ENCODE measurements around the gene SIK3.
"Not testable (repeated sequence)": the region's sequence is repeated elsewhere in the genome, so short reads cannot be mapped to it uniquely, and the experiment has no call there.

Gene SIK3

DNA sequence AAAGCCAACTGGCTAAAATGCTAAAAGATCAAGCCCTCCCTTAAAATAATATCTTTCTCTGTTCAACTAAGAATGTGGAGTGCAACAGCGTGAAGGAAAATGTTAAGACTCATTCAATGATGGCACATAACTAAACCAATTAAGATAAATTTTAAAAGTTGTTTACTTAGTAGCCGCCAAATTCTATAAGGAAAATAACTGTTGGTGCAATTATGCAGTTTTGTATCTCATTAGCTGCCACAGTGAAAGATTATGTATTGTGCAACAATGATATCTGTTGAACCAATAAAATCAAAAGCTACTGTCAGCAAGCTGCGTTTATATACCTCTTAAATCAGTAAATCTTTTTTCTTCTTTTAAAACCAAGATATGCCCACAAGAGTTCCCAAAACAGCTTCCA, 55.5 kb downstream of the SIK3 start:
- DNase-seq, result no peak

- no peak for DNase-seq
Observed at GRCh38 chr11:117039900-117040299, 58.3 kb downstream of the SIK3 start.

GRCh38 chr11:117039270-117039669, 59.0 kb downstream of the SIK3 start:
- no peak for DNase-seq

DNA sequence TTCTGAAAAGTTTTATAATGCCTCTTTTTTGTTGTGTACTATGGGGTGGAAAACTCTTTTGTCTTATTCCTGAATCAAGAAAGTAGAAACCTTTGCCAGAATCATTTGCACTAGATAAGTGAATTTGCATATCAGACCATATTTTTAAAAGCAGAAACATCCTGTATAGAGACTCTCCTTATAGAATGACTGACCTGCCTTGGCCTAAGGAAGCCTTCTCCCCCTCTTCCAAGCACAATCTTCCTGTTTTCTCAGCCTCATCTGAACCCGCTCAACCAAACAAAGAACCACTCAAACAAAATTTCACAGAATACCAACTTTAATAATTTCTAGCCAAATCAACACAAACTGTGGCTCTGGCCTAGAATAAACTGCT, 60.3 kb downstream of the SIK3 start:
- DNase-seq, result no peak

GRCh38 chr11:117037279-117037974, 60.8 kb downstream of the SIK3 start:
- DNase-seq, result no peak

DNA sequence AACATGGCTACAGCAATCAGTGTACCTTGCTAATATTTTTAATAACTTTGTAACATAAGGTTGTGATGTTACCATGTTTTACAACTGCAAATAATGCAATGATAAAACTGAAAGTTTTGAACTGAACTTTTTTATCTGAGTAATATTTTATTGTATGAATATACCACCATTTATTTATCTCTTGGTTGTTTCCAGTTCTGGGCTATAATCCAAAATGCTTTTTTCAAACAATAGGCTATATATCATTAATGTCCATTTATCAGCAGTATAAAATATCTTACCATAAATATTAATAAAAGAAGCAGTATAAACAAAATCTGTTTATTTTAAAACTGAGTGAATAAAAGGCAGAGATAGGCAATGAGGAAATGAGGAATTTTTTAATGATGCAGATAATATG, 63.3 kb downstream of the SIK3 start:
- DNase-seq, result no peak

GRCh38 chr11:117026593-117027330, 71.5 kb downstream of the SIK3 start:
- no peak for DNase-seq

- not testable (repeated sequence) for DNase-seq
Observed at GRCh38 chr11:117023707-117024106, 74.5 kb downstream of the SIK3 start.

- DNase-seq, result no peak
Observed at GRCh38 chr11:117023178-117023577, 75.0 kb downstream of the SIK3 start.

DNA sequence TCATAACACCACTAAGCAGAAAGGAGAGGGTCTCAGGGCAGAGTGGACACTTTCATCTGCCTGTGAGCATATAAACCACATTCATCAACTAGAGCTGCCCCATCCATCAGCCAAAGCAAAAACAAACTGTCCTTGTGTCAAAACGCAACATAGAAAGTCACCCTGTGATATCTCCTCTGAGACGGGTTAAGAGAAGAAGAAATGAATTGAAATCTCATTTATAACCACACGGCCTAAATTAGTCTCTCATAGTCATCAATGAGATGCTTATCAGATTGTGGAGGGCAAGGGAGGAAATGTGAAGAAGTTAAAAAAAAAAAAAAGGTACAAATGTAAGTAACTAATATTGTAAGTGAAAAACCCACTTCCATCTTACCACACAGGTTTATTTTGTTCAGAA, 75.7 kb downstream of the SIK3 start:
- no peak for DNase-seq

DNA sequence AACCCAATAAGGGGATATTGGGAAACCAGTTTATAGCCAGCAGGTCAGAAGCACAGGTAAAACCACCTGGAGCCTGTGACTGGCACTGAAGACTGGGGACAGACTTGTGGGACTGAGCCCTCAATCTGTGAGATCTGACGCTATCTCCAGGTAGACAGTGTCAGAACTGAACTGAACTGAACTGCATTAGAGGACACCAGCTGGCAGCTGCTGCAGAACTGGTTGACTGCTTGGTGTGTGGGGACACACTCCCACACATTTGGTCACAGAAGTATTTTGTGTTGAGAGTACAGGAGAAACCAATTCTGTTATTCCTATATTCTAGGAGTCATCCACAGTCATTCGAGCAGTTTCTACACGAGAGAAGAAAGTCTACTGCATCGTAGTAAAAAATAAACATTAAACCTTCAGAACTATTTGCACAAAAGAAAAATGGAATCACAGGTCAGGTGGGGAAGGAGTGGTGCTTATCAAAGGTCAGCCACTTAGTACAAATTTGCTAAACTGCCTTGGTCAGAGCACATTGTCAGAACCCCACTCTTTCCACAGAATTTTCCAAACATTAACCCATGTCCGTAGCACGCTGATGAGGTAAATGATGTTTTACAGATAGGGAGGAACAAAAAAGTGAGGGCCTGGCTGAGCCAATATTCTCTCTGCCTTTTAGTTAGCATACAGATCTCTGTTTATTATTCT, 77.2 kb downstream of the SIK3 start:
- DNase-seq, result no peak

- no peak for DNase-seq
Observed at GRCh38 chr11:117020287-117020686, 77.9 kb downstream of the SIK3 start.

- no peak for DNase-seq
Observed at GRCh38 chr11:117019871-117020270, 78.4 kb downstream of the SIK3 start.

DNA sequence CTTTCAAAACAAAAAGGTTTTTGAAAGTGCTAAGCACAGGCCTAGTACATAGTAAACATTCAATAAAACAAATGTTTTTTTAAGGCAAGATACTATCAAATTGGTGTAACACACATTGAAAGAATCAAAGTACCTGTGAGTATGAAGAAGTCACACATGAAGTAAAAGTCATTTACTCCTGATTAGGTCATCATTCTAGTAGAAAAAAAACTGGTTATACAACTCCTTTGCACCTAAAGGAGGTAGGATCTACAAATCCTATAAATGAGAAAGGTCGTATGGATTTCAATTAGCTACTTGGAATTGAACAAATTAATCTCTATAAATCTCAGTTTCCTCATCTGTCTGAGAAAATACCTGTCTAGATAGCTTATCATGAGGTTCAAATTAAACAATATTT, 80.8 kb downstream of the SIK3 start:
- no peak for DNase-seq

DNA sequence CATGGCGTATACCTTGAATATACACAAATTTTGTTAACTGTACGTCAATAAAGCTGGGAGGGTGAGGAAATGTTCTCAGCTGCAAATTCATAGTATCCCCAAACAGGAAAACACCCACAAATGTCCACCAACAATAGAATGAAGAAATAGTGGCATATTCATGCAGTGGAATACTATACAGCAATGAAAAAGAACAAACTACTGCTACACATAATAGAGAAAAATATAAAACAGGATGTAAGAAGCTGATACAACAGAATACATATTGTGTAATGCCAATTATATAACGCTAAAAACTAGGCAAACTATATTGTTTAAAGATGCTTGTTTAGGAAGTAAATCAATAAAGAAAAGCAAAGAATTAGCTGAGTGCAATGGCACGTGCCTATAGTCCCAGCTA, 81.5 kb downstream of the SIK3 start:
- no peak for DNase-seq

DNA sequence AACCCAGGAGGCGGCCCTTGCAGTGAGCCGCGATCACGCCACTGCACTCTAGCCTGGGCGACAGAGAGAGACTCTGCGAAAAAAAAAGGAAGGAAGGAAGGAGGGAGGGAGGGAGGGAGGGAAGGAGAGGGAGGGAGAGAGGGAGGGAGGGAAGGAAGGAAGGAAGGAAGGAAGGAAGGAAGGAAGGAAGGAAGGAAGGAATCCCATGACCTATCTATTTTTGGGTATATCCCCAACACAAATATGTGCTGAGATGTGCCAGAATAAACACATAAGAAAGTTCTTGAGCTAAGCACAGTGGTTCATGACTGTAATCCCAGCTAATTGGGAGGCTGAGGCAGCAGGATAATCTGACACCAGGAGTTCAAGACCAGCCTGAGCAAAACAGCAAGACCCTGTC, 82.0 kb downstream of the SIK3 start:
- DNase-seq, result no peak

GRCh38 chr11:117011541-117011898, 86.7 kb downstream of the SIK3 start:
- no peak for DNase-seq

- no peak for DNase-seq
Observed at GRCh38 chr11:117010808-117011540, 87.3 kb downstream of the SIK3 start.

GRCh38 chr11:117009905-117010605, 88.2 kb downstream of the SIK3 start:
- no peak for DNase-seq

GRCh38 chr11:117005758-117006157, 92.5 kb downstream of the SIK3 start:
- DNase-seq, result no peak

- DNase-seq, result no peak
Observed at GRCh38 chr11:117002639-117003299, 95.5 kb downstream of the SIK3 start.

- DNase-seq, result no peak
Observed at GRCh38 chr11:117000014-117000737, 98.1 kb downstream of the SIK3 start.

All from left hindlimb (tissue), 1 donor.